ENCODE data around the gene CGN. TPM values are rescaled to one million over a fixed set of nuclear protein-coding genes. Genes with fewer than 3 reads are reported as not detected.

Gene CGN
- total and polyA plus RNA-seq, 2 of the 13 experiments (the other 11 are each of a cell fraction or from before 2014, with no cell fraction given), result 0.75 to 0.81 TPM

- TF ChIP-seq, protein P1, sequence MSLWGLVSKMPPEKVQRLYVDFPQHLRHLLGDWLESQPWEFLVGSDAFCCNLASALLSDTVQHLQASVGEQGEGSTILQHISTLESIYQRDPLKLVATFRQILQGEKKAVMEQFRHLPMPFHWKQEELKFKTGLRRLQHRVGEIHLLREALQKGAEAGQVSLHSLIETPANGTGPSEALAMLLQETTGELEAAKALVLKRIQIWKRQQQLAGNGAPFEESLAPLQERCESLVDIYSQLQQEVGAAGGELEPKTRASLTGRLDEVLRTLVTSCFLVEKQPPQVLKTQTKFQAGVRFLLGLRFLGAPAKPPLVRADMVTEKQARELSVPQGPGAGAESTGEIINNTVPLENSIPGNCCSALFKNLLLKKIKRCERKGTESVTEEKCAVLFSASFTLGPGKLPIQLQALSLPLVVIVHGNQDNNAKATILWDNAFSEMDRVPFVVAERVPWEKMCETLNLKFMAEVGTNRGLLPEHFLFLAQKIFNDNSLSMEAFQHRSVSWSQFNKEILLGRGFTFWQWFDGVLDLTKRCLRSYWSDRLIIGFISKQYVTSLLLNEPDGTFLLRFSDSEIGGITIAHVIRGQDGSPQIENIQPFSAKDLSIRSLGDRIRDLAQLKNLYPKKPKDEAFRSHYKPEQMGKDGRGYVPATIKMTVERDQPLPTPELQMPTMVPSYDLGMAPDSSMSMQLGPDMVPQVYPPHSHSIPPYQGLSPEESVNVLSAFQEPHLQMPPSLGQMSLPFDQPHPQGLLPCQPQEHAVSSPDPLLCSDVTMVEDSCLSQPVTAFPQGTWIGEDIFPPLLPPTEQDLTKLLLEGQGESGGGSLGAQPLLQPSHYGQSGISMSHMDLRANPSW (CRISPR knock-in tag; IDR thresholded peaks at IDR 0.05; ENCODE audit: borderline replicate concordance), result no peak
- TF ChIP-seq, protein P2, sequence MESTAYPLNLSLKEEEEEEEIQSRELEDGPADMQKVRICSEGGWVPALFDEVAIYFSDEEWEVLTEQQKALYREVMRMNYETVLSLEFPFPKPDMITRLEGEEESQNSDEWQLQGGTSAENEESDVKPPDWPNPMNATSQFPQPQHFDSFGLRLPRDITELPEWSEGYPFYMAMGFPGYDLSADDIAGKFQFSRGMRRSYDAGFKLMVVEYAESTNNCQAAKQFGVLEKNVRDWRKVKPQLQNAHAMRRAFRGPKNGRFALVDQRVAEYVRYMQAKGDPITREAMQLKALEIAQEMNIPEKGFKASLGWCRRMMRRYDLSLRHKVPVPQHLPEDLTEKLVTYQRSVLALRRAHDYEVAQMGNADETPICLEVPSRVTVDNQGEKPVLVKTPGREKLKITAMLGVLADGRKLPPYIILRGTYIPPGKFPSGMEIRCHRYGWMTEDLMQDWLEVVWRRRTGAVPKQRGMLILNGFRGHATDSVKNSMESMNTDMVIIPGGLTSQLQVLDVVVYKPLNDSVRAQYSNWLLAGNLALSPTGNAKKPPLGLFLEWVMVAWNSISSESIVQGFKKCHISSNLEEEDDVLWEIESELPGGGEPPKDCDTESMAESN (CRISPR knock-in tag; conservative IDR thresholded peaks at IDR 0.05), result peak; percentile 62; the same call in 1 of the 2 replicates
- TF ChIP-seq ZFP90 (CRISPR knock-in tag; IDR thresholded peaks at IDR 0.05; ENCODE audit: borderline replicate concordance) (peak; percentile 64; the same call in 1 of the 2 replicates), ZNF230 (CRISPR knock-in tag; IDR thresholded peaks at IDR 0.05) (no peak), ZNF83 (CRISPR knock-in tag; IDR thresholded peaks at IDR 0.05; ENCODE audit: borderline replicate concordance) (no peak), RBM22 (optimal IDR thresholded peaks at IDR 0.05; ENCODE audit: low read length) (no peak), ZNF280D (CRISPR knock-in tag; IDR thresholded peaks at IDR 0.05) (peak; percentile 67; the same call in 1 of the 2 replicates), HOXA3 (CRISPR knock-in tag; IDR thresholded peaks at IDR 0.05) (peak; percentile 59), TCF7 (IDR thresholded peaks at IDR 0.05; ENCODE audit: low read depth) (no peak), RXRA (CRISPR knock-in tag; IDR thresholded peaks at IDR 0.05) (no peak; the same call in none of the 2 replicates), ZNF263 (CRISPR knock-in tag; IDR thresholded peaks at IDR 0.05) (peak; percentile 73; the same call in 1 of the 2 replicates), TFDP1 (CRISPR knock-in tag; IDR thresholded peaks at IDR 0.05; ENCODE audit: borderline replicate concordance) (peak; percentile 56; the same call in 1 of the 2 replicates), ZNF597 (CRISPR knock-in tag; IDR thresholded peaks at IDR 0.05) (no peak), TAF1 (CRISPR knock-in tag; IDR thresholded peaks at IDR 0.05) (peak; percentile 96), MLLT10 (CRISPR knock-in tag; IDR thresholded peaks at IDR 0.05) (no peak)
- TF ChIP-seq, protein P3, sequence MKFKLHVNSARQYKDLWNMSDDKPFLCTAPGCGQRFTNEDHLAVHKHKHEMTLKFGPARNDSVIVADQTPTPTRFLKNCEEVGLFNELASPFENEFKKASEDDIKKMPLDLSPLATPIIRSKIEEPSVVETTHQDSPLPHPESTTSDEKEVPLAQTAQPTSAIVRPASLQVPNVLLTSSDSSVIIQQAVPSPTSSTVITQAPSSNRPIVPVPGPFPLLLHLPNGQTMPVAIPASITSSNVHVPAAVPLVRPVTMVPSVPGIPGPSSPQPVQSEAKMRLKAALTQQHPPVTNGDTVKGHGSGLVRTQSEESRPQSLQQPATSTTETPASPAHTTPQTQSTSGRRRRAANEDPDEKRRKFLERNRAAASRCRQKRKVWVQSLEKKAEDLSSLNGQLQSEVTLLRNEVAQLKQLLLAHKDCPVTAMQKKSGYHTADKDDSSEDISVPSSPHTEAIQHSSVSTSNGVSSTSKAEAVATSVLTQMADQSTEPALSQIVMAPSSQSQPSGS (CRISPR knock-in tag; IDR thresholded peaks at IDR 0.05), result peak; percentile 72; the same call in 1 of the 2 replicates
These were observed 29.1 kb downstream of the CGN start, which contains the start of gene TUFT1 (continued) for GRCh38 chr1:151540021-151540981.
